Stimulated activated CD4-positive, alpha-beta T cell treated with anti-CD3 and anti-CD28 coated beads, Interleukin-12 subunit alpha, Interleukin-12 subunit beta, amount 100 ng/mL, for 4 hours (primary cell): ENCODE data around the gene KHDC4.
A peak's percentile ranks its signal among the peaks of the same experiment; 100 is the strongest.
"Not testable (repeated sequence)": the region's sequence is repeated elsewhere in the genome, so short reads cannot be mapped to it uniquely, and the experiment has no call there.

ENCODE experiments used
- DNase-seq: peaks from one replicate; pipeline ENCODE4 v3.0.0-alpha.2; 2020

The KHDC4 gene

DNA sequence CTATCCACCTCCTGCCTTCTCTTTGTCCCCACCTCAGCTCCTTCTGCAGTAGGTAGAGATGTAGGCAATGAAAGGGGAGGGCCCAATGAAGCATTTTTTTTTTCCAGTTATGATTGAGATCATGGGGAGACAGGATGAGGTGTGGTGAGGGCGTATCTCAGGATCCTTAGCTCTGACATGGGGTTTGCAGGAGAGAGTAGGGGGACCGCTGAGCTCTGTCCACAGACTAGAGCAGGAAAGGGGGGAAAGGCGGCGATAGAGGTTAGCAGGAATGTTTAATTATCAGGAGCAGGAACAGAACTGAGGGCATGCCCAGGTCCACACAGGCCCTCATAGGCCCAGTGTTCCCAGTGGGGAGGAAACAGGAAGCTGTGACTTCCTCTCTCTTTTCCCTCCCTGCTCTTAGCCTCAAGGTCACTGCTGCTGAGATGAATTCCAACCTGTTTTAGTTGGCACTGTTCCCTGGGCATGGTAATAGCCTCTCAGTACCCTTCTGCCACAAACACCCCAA is 6.3 kb upstream of the KHDC4 start:
- no peak for DNase-seq

GRCh38 chr1:155938220-155938627 is 4.0 kb upstream of the KHDC4 start:
- no peak for DNase-seq

DNA sequence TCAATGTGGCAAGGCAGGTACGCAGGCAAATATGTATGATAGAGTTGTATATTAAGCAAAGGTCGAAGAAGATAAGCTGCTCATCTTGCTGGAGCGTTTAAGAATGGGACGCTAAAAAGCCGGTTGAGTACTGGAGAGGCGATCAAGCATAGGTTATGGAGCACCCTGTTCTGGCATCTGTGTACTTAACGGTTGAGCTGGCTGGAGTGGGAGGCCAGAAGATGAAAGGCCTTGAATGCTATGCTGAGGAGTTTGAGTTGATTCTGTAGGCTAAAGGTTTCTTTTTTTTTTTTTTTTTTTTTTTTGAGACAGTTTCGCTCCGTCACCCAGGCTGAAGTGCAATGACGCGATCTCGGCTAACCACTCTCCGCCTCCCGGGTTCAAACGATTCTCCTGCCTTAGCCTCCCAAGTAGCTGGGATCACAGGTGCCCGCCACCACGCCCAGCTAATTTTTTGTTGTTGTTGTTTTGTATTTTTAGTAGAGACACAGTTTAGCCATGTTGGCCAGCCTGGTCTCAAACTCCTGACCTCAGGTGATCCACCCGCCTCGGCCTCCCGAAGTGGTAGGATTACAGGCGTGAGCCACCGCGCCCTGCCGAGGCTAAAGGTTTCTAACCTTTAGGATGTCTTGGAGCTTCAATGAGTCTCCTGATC is 850 bp upstream of the KHDC4 start:
- DNase-seq = no peak

GRCh38 chr1:155933591-155934096 is 569 bp downstream of the KHDC4 start:
- no peak for DNase-seq

- no peak for DNase-seq
Measured at GRCh38 chr1:155932487-155932886, 1.7 kb downstream of the KHDC4 start.

- no peak for DNase-seq
Measured at GRCh38 chr1:155932081-155932480, 2.1 kb downstream of the KHDC4 start.

GRCh38 chr1:155931332-155932038 is 2.7 kb downstream of the KHDC4 start:
- DNase-seq = no peak

DNA sequence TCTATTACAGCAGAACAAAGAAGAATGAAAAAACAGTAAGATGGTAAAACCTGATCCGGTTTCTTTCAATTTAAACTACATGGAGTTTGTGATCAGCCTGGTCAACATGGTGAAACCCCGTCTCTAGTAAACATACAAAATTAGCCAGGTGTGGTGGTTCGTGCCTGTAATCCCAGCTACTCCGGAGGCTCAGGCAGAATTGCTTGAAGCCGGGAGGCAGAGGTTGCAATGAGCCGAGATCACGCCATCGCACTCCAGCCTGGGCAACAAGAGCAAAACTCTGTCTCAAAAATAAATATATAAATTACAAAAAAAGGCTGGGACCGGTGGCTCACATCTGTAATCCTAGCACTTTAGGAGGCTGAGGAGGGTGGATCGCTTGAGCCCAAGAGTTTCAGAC is 3.5 kb downstream of the KHDC4 start:
- not testable (repeated sequence) for DNase-seq

GRCh38 chr1:155929057-155929456 is 5.2 kb downstream of the KHDC4 start:
- no peak for DNase-seq

DNA sequence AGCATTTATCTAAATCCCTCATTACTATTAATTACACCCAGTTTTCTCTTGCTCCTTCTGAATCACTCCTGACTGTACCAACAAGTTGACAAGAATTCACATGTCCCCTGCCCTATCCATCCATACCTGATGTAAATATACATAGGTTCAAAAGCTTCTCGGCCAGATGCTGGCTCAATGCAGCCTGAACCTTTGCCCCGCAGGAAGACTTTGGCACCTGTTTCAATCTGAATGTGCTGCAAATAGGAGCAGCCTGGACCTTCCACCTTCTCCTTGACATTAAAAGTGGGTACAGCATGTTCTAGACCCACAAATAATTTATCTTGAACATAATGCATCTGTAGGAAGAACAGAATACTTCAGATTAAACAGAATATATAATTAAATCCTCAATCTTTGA is 8.7 kb downstream of the KHDC4 start:
- no peak for DNase-seq

- DNase-seq = no peak
Measured at GRCh38 chr1:155920717-155921116, 13.5 kb downstream of the KHDC4 start.

- DNase-seq = no peak
Measured at GRCh38 chr1:155919801-155920200, 14.4 kb downstream of the KHDC4 start.

DNA sequence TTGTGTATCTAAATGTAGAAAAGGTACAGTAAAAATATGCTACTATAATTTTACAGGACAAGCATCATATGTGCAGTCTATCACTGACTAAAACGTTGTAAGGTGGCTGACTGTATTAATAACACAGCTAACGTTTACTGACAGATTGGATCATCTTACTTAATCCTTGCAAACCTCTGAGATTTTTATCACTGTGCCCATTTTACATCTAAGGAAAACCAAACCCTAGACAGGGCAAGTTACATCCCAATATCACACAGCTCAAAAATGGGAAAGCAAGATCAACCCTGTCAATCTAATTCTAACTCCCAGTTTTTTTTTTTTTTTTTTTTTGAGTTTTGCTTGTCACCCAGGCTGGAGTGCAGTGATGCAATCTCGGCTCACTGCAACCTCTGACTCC is 15.6 kb downstream of the KHDC4 start:
- DNase-seq = no peak

GRCh38 chr1:155913969-155914757 is 20.1 kb downstream of the KHDC4 start:
- no peak for DNase-seq

DNA sequence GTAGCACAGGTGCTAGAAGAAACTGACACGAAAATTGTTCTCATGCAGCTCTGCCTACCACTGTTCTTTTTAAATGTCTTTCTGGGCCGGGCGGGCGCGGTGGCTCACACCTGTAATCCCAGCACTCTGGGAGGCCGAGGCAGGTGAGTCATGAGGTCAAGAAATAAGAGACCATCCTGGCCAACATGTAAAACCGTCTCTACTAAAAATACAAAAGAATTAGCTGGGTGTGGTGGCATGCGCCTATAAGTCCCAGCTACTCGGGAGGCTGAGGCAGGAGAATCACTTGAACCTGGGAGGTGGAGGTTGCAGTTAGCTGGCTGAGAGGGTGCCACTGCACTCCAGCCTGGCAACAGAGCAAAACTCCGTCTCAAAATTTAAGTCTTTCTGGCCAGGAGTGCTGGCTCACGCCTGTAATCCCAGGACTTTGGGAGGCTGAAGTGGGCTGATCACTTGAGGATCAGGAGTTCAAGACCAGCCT is 22.1 kb downstream of the KHDC4 start:
- DNase-seq = no peak

DNA sequence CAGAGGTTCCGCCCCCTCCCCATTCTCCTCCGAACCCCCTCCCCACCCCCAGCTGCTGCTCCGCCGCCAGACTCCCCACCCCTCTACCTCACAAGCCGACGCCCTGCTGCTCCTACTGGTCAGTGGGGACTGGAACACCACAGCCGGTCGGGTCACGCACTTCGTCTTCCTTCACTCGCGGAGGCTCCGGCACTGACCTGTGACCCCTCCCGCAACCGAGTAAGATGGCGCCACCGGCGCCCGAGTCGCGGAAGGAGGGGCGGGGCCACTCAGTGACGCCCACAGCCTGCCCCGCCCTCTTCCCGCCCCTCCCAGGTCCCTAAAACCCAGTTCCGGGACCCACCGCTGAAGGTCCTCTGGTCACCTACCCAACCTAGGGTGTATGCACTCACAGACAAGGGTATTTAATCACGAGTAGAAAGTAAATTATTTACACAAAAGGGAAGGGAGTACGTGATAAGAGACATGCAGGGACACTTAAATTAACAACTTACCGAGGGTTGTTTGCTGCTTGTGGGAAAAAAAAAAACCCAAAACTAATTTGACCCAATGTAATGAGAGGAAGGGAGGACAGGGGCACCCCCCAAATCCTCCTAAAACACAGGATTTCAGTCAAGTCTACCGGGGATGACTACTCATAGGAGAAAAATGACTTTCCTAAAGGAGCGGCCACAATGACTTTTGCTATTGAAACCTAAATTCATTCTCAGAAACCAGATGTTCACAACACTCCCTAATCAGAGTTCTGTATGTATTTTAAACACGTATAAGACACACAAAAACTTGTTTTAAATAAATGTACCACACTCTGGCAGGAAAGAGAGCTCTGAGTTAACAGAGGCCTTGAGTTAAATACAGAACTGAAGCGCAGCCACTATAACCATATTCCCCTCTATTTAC is 22.8 kb downstream of the KHDC4 start, which contains the start of gene RIT1:
Gene RIT1 (minus strand): TSS at position 194 of the 900 bp plus-strand sequence. CDS start 588 bp downstream, outside the sequence.
- DNase-seq = peak; percentile 83

DNA sequence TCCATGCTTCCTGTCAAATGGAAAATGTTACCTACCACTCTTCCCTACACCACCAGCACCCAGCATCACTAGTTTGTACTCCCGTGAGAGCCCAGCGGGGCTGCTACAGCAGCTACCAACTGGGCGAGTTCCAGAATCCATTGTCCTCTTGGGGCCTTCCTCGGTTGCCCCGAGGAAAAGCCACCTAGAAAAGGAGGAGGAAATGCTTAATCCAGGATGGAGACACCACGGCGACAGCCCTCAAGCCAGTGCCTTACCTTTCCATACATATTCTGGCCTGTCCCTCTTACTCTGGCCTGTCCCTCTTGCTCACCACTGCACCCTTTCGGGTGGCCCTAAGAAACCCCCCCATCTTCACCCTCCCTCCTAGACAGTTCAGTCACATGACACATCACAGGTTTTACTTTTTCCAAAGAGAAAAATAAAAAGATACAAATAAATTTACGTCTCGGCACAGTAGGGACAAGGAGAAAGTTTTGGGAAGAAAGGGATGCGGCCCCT is 23.5 kb downstream of the KHDC4 start:
- no peak for DNase-seq

GRCh38 chr1:155909894-155910293 is 24.3 kb downstream of the KHDC4 start:
- DNase-seq = no peak

DNA sequence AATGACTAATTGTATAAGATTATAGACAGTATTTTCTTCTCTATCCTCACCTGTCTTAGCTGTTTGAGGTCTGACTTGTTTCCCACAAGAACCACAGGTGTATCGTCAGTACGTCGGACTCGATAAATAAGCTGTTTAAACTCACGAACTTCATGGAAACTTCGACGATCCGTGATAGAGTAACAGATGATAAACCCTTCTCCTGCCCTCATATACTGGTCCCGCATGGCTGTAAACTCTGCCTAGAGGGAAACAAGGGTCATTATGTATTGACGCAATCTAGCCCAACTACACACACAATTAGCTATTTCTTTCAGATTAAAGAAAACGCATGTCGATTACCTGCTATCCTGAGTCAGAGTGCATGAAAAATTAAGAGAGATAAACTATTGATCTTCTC is 30.0 kb downstream of the KHDC4 start:
- no peak for DNase-seq

DNA sequence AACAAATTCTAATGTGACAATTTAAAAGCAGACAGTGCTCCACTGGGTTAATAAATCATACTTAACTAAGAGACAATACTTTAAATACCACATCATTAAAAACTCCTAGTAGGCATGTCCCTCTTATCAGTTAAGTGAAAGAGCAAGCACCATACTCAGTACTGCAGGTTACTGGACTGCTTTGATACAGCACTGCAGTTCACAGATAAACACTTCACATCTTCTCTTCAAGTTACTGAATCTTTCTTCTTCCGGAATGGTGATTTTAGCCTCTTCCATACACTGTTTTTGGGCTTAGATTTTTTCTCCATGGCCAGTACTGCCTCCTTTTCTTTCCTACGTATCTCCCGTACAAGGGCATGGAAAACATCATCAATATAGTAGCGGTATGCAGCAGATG is 34.1 kb downstream of the KHDC4 start:
- no peak for DNase-seq

GRCh38 chr1:155899683-155900082 is 34.5 kb downstream of the KHDC4 start:
- DNase-seq = no peak

DNA sequence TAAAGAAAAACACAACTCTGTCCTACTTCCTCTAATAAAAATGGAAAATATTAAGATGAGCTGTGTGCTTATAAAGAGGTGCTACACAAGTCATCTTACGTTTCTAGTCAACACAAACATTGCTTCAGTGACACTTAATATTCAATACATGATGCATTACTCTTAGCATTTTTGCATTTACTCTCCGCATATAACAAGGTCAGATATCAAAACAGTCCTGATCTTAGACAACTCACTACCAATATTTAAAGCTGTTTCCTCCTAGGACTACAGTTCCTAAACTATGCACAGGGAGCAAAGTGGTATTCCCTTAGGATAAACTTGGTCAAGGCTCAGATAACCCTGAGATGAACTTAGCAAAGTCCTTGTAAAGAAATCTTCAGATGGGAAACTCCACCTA is 35.3 kb downstream of the KHDC4 start:
- no peak for DNase-seq
